ENCODE measurements around the gene OR2D3. TPM values are rescaled to one million over a fixed set of nuclear protein-coding genes. Genes with fewer than 3 reads are reported as not detected.

The OR2D3 gene
- total RNA-seq, 1 donor from 2014 or later = not detected

DNA sequence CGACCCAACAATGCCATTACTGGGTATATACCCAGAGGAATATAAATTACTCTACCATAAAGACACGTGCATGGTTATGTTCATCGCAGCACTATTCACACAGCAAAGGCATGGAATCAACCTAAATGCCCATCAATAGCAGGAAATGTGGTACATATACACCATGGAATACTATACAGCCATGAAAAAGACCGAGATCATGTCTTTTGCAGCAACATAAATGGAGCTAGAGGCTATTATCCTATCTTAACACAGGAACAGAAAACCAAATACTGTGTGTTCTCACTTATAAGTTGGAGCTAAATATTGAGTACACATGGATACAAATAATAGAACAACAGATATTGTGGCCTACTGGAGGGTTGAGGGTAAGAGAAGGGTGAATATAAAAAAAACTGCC is 32.0 kb upstream of the OR2D3 start:
- Mint-ChIP-seq H3K4me1 (ENCODE audit: unreplicated experiment) (no peaks in the 10 kb centered on the region), H3K27me3 (peaks cover 1% of the 10 kb centered on the region), H3K36me3 (no peaks in the 10 kb centered on the region), H3K9me3 (no peaks in the 10 kb centered on the region), H3K4me3 (no peak overlapping the region), H3K27ac (no peak overlapping the region)
- no peak for DNase-seq (ENCODE audit: extremely low spot score, unreplicated experiment)
- TF ChIP-seq, protein P1, sequence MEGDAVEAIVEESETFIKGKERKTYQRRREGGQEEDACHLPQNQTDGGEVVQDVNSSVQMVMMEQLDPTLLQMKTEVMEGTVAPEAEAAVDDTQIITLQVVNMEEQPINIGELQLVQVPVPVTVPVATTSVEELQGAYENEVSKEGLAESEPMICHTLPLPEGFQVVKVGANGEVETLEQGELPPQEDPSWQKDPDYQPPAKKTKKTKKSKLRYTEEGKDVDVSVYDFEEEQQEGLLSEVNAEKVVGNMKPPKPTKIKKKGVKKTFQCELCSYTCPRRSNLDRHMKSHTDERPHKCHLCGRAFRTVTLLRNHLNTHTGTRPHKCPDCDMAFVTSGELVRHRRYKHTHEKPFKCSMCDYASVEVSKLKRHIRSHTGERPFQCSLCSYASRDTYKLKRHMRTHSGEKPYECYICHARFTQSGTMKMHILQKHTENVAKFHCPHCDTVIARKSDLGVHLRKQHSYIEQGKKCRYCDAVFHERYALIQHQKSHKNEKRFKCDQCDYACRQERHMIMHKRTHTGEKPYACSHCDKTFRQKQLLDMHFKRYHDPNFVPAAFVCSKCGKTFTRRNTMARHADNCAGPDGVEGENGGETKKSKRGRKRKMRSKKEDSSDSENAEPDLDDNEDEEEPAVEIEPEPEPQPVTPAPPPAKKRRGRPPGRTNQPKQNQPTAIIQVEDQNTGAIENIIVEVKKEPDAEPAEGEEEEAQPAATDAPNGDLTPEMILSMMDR (conservative IDR thresholded peaks at IDR 0.05) = no peak

DNA sequence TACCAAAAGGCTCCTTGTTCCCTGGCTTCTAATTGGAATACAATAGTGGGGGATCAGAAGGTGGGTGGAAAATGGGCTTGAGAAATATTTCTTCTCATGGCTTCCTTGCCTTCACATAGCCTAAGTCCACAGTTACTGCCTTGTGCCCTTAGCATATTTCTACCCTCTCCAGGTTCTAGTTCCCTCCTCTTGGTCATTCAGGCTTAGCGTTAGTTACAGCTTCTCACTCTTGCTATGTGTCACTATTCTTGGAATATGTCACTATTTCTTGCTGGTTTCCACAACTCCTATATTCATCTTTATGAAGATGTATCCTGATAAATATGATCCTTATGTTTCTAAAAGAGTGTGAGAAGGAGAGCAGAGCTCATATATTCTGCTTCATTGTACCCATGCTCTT is 31.0 kb upstream of the OR2D3 start:
- no peaks in the 10 kb centered on the region for H3K9me3 Mint-ChIP-seq
- TF ChIP-seq, protein P1 (conservative IDR thresholded peaks at IDR 0.05) = no peak
- no peaks in the 10 kb centered on the region for H3K36me3 Mint-ChIP-seq
- no peak overlapping the region for H3K4me3 Mint-ChIP-seq
- H3K4me1 Mint-ChIP-seq (ENCODE audit: unreplicated experiment) = no peaks in the 10 kb centered on the region
- no peaks in the 10 kb centered on the region for H3K27me3 Mint-ChIP-seq
- no peak overlapping the region for H3K27ac Mint-ChIP-seq
- no peak for DNase-seq (ENCODE audit: extremely low spot score, unreplicated experiment)

DNA sequence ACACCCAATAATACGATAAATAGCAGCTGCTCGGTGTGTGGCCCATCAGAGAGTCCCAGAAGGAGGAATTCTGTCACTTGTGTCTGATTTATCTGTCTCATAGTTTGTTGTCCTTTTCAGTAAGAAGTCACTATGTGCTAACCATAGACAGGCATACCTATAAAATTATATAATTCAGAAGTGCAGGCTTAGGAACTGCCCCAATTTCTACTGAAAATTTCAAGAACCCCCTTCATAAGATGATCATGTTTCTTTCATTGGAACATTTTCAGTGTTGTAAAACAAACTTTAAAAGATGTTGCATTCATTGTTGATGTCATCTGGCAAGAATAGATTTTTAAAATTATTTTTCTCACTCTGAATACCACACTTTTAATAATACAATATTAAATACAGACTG is 28.4 kb upstream of the OR2D3 start, which contains the start of gene OR2D2:
Gene OR2D2 (minus strand): TSS at position 101 of the 400 bp plus-strand sequence. CDS start 0 bp downstream, at position 101.
- no peak for DNase-seq (ENCODE audit: extremely low spot score, unreplicated experiment)
- no peak within 1 kb of the TSS for H3K27ac Mint-ChIP-seq
- TF ChIP-seq, protein P1 (conservative IDR thresholded peaks at IDR 0.05) = no peak
- H3K4me1 Mint-ChIP-seq (ENCODE audit: unreplicated experiment) = no peaks in the 10 kb centered on the region
- H3K4me3 Mint-ChIP-seq = no peak within 1 kb of the TSS
- H3K36me3 Mint-ChIP-seq = no peaks in the 10 kb centered on the region
- H3K27me3 Mint-ChIP-seq = no peaks in the 10 kb centered on the region
- no peaks in the 10 kb centered on the region for H3K9me3 Mint-ChIP-seq

DNA sequence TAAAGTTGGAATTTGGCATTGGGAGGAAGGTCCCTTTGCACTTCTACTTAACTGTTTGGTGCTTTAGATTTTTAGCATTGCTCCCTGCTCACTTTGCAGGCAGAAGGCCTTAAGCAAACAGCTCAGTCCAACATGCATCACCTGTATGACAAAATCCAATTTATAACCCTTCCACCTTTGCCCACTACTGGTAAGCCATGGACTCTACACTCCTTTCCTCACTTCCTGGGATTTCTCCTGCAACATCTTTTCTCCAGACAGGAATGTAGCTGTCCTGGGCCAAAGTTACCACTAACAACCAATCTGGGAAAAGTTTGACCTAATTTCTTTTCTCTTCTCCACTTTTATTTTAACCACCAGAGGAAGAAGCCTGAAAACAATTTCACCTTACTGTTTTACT is 26.7 kb upstream of the OR2D3 start:
- H3K27me3 Mint-ChIP-seq = peaks cover 3% of the 10 kb centered on the region
- no peak for DNase-seq (ENCODE audit: extremely low spot score, unreplicated experiment)
- H3K27ac Mint-ChIP-seq = no peak overlapping the region
- no peaks in the 10 kb centered on the region for H3K36me3 Mint-ChIP-seq
- TF ChIP-seq, protein P1 (conservative IDR thresholded peaks at IDR 0.05) = no peak
- no peaks in the 10 kb centered on the region for H3K4me1 Mint-ChIP-seq (ENCODE audit: unreplicated experiment)
- no peaks in the 10 kb centered on the region for H3K9me3 Mint-ChIP-seq
- no peak overlapping the region for H3K4me3 Mint-ChIP-seq

DNA sequence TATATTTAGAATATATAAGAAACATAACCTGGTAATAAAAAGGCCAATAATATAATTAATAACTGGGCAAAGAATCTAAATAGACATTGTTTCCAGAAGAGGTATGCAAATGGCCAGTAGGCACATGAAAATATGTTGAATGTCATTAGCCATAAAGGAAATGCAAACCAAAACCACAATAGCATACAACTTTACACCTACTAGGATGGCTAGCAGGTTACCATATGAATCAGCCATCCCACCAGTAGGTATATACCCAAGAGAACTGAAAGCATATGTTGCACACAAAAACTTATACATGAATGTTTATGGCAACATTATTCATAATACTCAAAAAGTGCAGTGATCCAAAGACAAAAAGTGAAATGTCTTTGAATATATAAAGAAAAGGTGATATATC is 25.8 kb upstream of the OR2D3 start:
- Mint-ChIP-seq H3K9me3 (no peaks in the 10 kb centered on the region), H3K36me3 (no peaks in the 10 kb centered on the region), H3K4me1 (ENCODE audit: unreplicated experiment) (no peaks in the 10 kb centered on the region), H3K27ac (no peak overlapping the region), H3K4me3 (no peak overlapping the region), H3K27me3 (peaks cover 3% of the 10 kb centered on the region)
- TF ChIP-seq, protein P1 (conservative IDR thresholded peaks at IDR 0.05) = no peak
- no peak for DNase-seq (ENCODE audit: extremely low spot score, unreplicated experiment)

DNA sequence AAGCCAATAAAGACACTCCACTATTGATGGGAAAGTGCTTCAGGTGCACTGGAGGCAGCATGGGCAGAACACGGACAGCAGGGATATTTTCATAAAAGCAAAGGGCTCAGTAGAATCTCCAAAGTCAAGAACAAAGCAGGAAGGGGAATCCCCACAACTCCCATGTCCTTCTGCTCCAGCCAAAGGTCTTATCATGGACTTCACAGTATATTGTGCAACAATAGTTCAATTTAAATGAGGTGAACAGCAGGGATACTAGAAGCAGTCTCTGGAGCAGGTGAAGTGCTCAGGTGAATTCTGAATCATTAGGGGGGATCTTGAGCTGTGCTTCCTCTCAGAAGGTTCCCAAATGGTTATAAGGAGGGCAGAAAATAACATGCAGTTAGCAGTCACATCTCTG is 21.9 kb upstream of the OR2D3 start:
- Mint-ChIP-seq H3K27ac (no peak overlapping the region), H3K9me3 (no peaks in the 10 kb centered on the region), H3K4me3 (no peak overlapping the region), H3K4me1 (ENCODE audit: unreplicated experiment) (no peaks in the 10 kb centered on the region), H3K36me3 (no peaks in the 10 kb centered on the region), H3K27me3 (peaks cover 3% of the 10 kb centered on the region)
- TF ChIP-seq, protein P1 (conservative IDR thresholded peaks at IDR 0.05) = no peak
- DNase-seq (ENCODE audit: extremely low spot score, unreplicated experiment) = no peak
